Adrenal gland (tissue), 5 donors: ENCODE data around the gene POU3F4.

ENCODE experiments used
- POLR2A ChIP-seq, 2 donors: fragments of 450-650 bp; IDR thresholded peaks; one replicate each; pipeline ENCODE4 v1.6.1; 2017; ENCODE audit warnings: antibody characterized with exemption in 2 of 2, mild to moderate bottlenecking in 2 of 2, moderate library complexity in 1 of 2
- TF ChIP-seq, protein P1 (sequence below), 6 experiments: fragments of 450-650 bp in 4 of 6; fragments of 200-600 bp in 2 of 6; sonication (generic) in 1 of 6; IDR thresholded peaks; 1 replicate in 5 of 6; 2 replicates in 1 of 6; pipeline versions ENCODE4 v1.5.1 to v1.8.0; 2016 to 2021; ENCODE audit warnings: antibody characterized with exemption in 6 of 6, mild to moderate bottlenecking in 2 of 6, moderate library complexity in 1 of 6
- donor health status: DM: no; HTN: no; CAD: no.

DNA sequence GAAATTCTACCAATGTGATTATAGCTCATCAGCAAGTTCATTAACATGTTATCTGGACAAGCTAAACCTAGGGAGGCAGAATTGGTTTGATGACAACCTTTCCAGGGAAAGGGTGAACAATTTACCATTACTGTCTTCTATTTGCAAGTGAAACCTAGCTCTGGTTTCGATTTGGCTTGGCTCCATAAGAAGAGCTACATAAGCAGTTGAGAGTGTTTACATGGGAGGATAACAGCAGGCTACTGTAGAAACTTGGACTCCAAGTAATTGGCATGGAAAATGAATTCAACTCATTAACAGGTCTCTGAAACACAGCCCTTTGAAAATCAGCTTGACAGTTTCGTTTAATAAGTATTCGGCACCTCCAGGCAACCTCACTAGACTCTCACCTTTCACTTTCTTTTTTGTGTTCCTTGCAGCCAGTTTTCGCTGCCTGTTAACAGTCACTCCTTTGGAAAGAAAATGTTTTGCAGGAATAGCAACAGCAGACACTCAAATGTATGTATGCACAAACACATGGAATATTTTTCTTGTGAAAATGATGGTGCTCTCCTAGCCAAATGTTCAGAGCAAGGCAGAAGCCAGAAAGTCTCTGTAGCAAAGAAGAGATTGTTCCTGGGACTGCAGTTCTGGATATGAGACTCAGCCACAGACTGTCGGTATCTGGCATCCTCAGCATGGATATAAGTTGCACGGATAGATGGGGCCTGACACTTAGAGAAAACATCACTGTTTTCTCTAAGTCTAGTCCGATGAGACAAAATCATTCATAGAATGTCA is 27.5 kb downstream of the POU3F4 start:
- no peak for TF ChIP-seq POLR2A (IDR thresholded peaks at IDR 0.05)
- TF ChIP-seq, protein P1, sequence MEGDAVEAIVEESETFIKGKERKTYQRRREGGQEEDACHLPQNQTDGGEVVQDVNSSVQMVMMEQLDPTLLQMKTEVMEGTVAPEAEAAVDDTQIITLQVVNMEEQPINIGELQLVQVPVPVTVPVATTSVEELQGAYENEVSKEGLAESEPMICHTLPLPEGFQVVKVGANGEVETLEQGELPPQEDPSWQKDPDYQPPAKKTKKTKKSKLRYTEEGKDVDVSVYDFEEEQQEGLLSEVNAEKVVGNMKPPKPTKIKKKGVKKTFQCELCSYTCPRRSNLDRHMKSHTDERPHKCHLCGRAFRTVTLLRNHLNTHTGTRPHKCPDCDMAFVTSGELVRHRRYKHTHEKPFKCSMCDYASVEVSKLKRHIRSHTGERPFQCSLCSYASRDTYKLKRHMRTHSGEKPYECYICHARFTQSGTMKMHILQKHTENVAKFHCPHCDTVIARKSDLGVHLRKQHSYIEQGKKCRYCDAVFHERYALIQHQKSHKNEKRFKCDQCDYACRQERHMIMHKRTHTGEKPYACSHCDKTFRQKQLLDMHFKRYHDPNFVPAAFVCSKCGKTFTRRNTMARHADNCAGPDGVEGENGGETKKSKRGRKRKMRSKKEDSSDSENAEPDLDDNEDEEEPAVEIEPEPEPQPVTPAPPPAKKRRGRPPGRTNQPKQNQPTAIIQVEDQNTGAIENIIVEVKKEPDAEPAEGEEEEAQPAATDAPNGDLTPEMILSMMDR (IDR thresholded peaks at IDR 0.05): no peak
